ENCODE measurements around the gene HAO2.

The HAO2 gene

DNA sequence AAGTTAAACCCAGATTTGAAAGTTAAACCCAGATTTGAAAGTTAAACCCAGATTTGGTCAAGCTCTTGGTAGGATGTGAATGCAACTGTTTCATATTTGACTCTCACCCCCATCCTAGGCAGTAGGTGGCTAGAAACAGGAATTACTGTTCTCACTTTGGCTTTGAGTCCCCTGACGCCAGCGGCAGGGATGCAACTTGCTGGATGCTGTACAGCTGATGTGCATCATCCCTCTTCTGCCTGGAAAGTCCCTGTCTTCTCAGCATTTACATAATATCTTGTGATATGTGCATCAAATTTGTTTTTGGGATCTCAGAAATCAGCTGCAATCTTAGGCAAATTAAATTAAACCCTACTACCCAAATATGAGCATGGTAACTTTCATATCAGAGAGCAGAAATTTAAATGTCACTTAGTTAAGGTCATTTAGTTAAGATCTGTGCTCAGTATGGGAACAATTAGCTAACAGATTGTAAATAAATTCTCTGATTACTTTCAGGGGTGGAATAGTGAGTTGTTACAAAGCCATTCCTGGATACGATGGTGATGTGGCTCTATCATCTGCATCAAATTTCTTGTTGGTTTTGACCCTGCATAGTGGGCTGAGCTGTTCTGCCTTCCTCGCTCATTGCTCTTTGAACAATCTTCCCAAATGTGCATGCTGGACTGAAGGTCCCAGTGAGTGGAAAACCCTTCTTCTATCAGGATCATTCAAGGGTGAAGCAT is 6.8 kb upstream of the HAO2 start:
- no peak overlapping the region for H3K27ac ChIP-seq
- no peak for TF ChIP-seq ZFX (IDR thresholded peaks at IDR 0.05; ENCODE audit: borderline replicate concordance)
- TF ChIP-seq, protein P1, sequence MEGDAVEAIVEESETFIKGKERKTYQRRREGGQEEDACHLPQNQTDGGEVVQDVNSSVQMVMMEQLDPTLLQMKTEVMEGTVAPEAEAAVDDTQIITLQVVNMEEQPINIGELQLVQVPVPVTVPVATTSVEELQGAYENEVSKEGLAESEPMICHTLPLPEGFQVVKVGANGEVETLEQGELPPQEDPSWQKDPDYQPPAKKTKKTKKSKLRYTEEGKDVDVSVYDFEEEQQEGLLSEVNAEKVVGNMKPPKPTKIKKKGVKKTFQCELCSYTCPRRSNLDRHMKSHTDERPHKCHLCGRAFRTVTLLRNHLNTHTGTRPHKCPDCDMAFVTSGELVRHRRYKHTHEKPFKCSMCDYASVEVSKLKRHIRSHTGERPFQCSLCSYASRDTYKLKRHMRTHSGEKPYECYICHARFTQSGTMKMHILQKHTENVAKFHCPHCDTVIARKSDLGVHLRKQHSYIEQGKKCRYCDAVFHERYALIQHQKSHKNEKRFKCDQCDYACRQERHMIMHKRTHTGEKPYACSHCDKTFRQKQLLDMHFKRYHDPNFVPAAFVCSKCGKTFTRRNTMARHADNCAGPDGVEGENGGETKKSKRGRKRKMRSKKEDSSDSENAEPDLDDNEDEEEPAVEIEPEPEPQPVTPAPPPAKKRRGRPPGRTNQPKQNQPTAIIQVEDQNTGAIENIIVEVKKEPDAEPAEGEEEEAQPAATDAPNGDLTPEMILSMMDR (IDR thresholded peaks at IDR 0.05), result no peak

DNA sequence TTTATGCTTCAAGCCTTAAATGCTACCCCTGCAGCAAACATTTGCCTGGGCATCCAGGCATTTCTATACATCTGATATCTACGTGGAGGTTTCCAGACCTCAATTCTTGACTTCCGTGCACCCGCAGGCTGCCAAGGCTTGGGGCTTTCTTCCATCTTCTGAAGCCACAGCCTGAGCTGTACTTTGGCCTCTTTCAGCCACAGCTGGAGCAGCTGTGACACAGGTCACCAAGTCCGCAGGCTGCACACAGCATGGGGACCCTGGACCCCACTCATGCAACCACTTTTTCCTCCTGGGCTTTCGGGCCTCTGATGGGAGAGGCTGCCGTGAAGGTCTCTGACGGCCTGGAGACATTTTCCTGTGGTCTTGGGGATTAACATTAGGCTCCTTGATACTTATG is 5.4 kb upstream of the HAO2 start:
- TF ChIP-seq, protein P1 (IDR thresholded peaks at IDR 0.05), result no peak
- TF ChIP-seq ZFX (IDR thresholded peaks at IDR 0.05; ENCODE audit: borderline replicate concordance), result no peak
- H3K27ac ChIP-seq, result no peak overlapping the region

DNA sequence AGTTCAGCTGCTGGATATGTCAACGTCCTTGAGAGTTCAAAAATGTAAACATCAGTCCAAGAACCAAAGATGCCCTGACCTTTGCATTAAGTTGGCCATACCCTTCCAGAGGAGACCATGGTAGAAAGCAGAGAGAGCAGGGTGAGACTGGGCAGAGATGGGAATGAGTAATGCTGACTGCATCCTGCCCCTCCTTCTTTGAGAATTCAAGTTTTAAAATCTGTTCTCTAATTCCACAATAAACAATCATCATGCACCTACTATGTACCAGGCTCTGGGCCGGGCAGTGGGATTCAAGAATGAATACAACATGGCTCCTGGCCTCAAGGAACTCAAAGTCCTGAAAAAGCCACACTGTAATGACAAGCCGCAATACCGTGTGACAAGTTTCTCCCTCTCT is 3.9 kb upstream of the HAO2 start:
- H3K27ac ChIP-seq, result no peak overlapping the region
- no peak for TF ChIP-seq ZFX (IDR thresholded peaks at IDR 0.05; ENCODE audit: borderline replicate concordance)
- TF ChIP-seq, protein P1 (IDR thresholded peaks at IDR 0.05), result no peak

DNA sequence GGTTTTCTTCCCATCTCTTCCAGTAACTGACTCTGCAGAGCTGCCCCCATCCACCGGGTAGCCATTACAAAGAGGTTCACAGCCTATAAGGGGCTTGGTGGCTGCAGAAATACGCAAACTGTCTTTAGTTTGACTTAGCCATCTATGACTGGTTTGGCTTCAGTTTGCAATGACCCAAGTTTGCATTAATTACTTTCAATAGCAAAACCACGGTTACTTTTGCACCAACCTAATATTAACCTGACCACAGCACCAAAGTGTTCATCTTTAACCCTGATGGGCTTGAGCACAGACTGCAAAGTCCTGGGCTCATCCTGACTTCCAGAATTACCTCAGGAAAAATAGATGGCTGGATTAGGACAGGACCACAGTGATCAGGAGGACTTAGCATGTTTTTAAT is 2.2 kb upstream of the HAO2 start:
- no peak for TF ChIP-seq ZFX (IDR thresholded peaks at IDR 0.05; ENCODE audit: borderline replicate concordance)
- H3K27ac ChIP-seq, result no peak overlapping the region

DNA sequence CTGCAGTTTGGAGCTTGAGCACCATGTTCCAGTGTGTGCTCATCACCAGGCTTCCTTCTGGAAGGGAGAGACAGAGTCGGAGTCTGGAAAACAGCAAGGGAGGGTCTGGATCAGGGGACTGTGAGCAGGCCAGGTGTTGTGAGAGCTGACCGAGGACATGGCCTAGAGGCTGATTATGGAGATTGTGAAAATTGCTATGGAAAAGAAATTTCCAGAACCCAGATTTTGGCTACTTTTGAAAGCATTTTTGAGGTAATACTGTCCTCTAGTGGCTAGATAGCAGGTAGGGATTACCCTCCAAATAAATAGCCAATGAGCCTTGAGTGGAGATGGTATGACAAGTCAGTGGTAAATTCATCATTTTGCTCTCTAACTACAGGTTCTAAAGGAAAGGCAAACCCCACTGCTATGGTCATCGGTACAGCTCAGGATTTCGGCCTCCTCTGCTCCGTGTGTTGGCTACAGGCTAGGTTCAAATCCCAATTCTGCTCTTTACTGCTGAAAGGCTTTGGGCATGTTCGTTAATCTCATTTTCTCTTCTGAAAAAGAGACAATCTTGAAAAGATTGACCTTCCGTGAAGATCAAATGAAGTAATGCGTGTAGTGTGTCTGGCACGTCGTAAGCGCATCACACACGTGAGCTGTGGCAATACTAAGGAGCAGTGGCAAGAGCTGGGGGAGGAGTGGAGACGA is 1.0 kb upstream of the HAO2 start:
- TF ChIP-seq, protein P1 (IDR thresholded peaks at IDR 0.05), result peak; percentile 85
- no peak for TF ChIP-seq ZFX (IDR thresholded peaks at IDR 0.05; ENCODE audit: borderline replicate concordance)
- no peak overlapping the region for H3K27ac ChIP-seq

DNA sequence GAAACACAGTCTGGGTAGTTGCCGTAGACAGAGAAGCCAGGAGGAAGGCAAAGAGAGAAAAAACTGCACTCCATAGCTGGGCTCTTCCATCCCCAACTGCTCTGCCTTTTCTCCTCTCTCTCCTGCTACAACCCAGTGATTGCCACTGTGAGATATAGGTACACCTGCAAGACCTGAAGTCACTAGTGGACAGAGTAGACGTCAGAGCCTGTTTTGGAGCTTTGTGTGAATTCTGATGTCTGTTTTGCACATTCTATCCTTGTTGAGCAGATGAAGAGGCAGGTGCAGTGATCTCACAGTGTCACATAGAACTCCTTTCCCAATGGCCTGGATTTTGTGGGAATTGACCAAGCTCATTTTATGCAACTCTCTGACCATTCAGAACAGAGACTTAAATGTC is 2.2 kb downstream of the HAO2 start:
- no peak overlapping the region for H3K27ac ChIP-seq
- no peak for TF ChIP-seq ZFX (IDR thresholded peaks at IDR 0.05; ENCODE audit: borderline replicate concordance)
- TF ChIP-seq, protein P1 (IDR thresholded peaks at IDR 0.05), result no peak

DNA sequence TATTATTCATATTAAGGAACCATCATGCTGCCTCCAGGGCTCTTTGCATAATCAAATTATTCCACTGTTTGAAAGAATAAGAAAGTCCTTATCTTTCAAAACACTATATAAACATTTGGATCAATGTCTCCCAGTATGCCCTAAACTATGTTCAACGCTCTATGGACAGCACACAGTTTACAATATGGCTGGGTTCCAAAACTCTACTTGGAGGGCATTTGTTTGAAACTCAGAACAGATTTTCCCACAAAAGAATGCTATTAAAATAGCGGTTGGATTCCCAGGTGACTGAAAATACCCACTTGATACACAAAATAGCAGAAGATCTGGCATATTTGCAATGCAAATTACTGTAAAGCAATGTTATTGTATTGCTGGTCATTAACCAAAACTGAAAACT is 3.2 kb downstream of the HAO2 start:
- TF ChIP-seq ZFX (IDR thresholded peaks at IDR 0.05; ENCODE audit: borderline replicate concordance), result no peak
- no peak overlapping the region for H3K27ac ChIP-seq

DNA sequence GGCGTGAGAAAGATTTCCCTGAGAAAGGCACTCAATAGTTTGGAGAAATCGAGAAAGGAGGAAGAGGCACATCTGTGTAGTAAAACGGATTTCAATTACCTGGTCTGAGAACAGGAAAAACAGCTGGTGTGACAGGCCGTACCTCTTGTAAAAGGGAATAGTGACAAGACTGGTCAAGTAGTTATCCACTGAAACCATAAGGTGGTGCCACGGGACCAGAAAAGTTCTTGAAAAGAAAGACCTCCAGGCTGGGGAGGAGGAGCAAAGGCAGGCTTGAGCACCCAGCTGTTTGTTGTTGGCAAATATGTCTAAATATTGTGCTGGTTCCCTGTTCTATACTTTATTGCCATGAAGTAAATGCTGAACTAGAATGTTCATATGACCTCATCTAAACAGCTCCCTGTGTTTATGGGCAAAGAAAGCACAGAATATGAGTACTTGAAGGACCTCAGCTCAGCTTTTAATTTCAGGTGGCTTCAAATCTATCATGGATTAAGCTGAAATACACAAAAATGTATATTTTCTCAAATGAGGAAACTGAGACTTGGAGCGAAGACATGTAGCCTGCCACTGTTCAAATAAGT is 4.0 kb downstream of the HAO2 start:
- no peak overlapping the region for H3K27ac ChIP-seq
- TF ChIP-seq, protein P1 (IDR thresholded peaks at IDR 0.05), result peak; percentile 72
- no peak for TF ChIP-seq ZFX (IDR thresholded peaks at IDR 0.05; ENCODE audit: borderline replicate concordance)

All from 22Rv1 (cell line).